ENCODE measurements around the gene ENPEP.
"Not testable (repeated sequence)": the region's sequence is repeated elsewhere in the genome, so short reads cannot be mapped to it uniquely, and the experiment has no call there.

The ENPEP gene

GRCh38 chr4:110520886-110521285 lies 44.9 kb downstream of the ENPEP start:
- DNase-seq (ENCODE audit: low spot score), result no peak

GRCh38 chr4:110526589-110526988 lies 50.6 kb downstream of the ENPEP start:
- DNase-seq (ENCODE audit: low spot score), result no peak

GRCh38 chr4:110527156-110527555 lies 51.2 kb downstream of the ENPEP start:
- DNase-seq (ENCODE audit: low spot score), result no peak

- no peak for DNase-seq (ENCODE audit: low spot score)
These were observed 57.1 kb downstream of the ENPEP start for GRCh38 chr4:110532901-110533589.

GRCh38 chr4:110533590-110533910 lies 57.6 kb downstream of the ENPEP start:
- no peak for DNase-seq (ENCODE audit: low spot score)

GRCh38 chr4:110533940-110534339 lies 58.0 kb downstream of the ENPEP start:
- DNase-seq (ENCODE audit: low spot score), result peak; percentile 12

- DNase-seq (ENCODE audit: low spot score), result no peak
These were observed 64.6 kb downstream of the ENPEP start for GRCh38 chr4:110540581-110540980.

GRCh38 chr4:110540982-110541451 lies 65.1 kb downstream of the ENPEP start:
- no peak for DNase-seq (ENCODE audit: low spot score)

- no peak for DNase-seq (ENCODE audit: low spot score)
These were observed 67.6 kb downstream of the ENPEP start for GRCh38 chr4:110543577-110543976.

- DNase-seq (ENCODE audit: low spot score), result no peak
These were observed 68.6 kb downstream of the ENPEP start for GRCh38 chr4:110544594-110544993.

- no peak for DNase-seq (ENCODE audit: low spot score)
These were observed 74.3 kb downstream of the ENPEP start for GRCh38 chr4:110550260-110550659.

- DNase-seq (ENCODE audit: low spot score), result no peak
These were observed 77.2 kb downstream of the ENPEP start for GRCh38 chr4:110553197-110553596.

GRCh38 chr4:110567214-110567613 lies 91.3 kb downstream of the ENPEP start:
- no peak for DNase-seq (ENCODE audit: low spot score)

GRCh38 chr4:110576696-110577095 lies 100.7 kb downstream of the ENPEP start:
- not testable (repeated sequence) for DNase-seq (ENCODE audit: low spot score)

GRCh38 chr4:110586131-110586850 lies 110.3 kb downstream of the ENPEP start:
- DNase-seq (ENCODE audit: low spot score), result peak; percentile 43

GRCh38 chr4:110587666-110588285 lies 111.8 kb downstream of the ENPEP start:
- no peak for DNase-seq (ENCODE audit: low spot score)

GRCh38 chr4:110589297-110589696 lies 113.3 kb downstream of the ENPEP start:
- no peak for DNase-seq (ENCODE audit: low spot score)

GRCh38 chr4:110595583-110595982 lies 119.6 kb downstream of the ENPEP start:
- no peak for DNase-seq (ENCODE audit: low spot score)

- no peak for DNase-seq (ENCODE audit: low spot score)
These were observed 120.5 kb downstream of the ENPEP start for GRCh38 chr4:110596431-110596830.

- DNase-seq (ENCODE audit: low spot score), result no peak
These were observed 121.6 kb downstream of the ENPEP start for GRCh38 chr4:110597582-110597981.

- DNase-seq (ENCODE audit: low spot score), result no peak
These were observed 126.1 kb downstream of the ENPEP start for GRCh38 chr4:110602061-110602460.

- DNase-seq (ENCODE audit: low spot score), result no peak
These were observed 129.1 kb downstream of the ENPEP start for GRCh38 chr4:110605077-110605476.

- no peak for DNase-seq (ENCODE audit: low spot score)
These were observed 133.2 kb downstream of the ENPEP start for GRCh38 chr4:110609044-110609750.
